ENCODE results near the gene OR2T2. TPM values are rescaled to one million over a fixed set of nuclear protein-coding genes. Genes with fewer than 3 reads are reported as not detected.
"Not testable (repeated sequence)": the region's sequence is repeated elsewhere in the genome, so short reads cannot be mapped to it uniquely, and the experiment has no call there.

Gene OR2T2
- total RNA-seq, 1 donor from 2014 or later = not detected

- H3K27me3 Mint-ChIP-seq (ENCODE audit: low read depth); H3K4me3 Mint-ChIP-seq; DNase-seq (ENCODE audit: low read depth, low spot score); H3K36me3 Mint-ChIP-seq (ENCODE audit: low read depth); H3K4me1 Mint-ChIP-seq; H3K27ac Mint-ChIP-seq (ENCODE audit: unreplicated experiment); H3K9me3 Mint-ChIP-seq: not testable (repeated sequence)
Observed at GRCh38 chr1:248488289-248488688, 42.9 kb downstream of the OR2T2 start, which contains the start of gene OR2T5. Gene OR2T5, plus strand, starts transcription at chr1:248488589. Its CDS starts 0 bp downstream, at chr1:248488589.

- not testable (repeated sequence) for H3K4me3 Mint-ChIP-seq; H3K9me3 Mint-ChIP-seq; H3K4me1 Mint-ChIP-seq; H3K27ac Mint-ChIP-seq (ENCODE audit: unreplicated experiment); H3K36me3 Mint-ChIP-seq (ENCODE audit: low read depth); DNase-seq (ENCODE audit: low read depth, low spot score); H3K27me3 Mint-ChIP-seq (ENCODE audit: low read depth)
Observed at GRCh38 chr1:248496661-248497060, 51.2 kb downstream of the OR2T2 start.

- H3K27ac Mint-ChIP-seq (ENCODE audit: unreplicated experiment); H3K4me3 Mint-ChIP-seq: not testable (repeated sequence)
Observed at GRCh38 chr1:248500305-248501035, 55.0 kb downstream of the OR2T2 start.

More at GRCh38 chr1:248500305-248501035, 55.0 kb downstream of the OR2T2 start:
- H3K36me3 Mint-ChIP-seq (ENCODE audit: low read depth); DNase-seq (ENCODE audit: low read depth, low spot score); H3K9me3 Mint-ChIP-seq; H3K27me3 Mint-ChIP-seq (ENCODE audit: low read depth); H3K4me1 Mint-ChIP-seq: not testable (repeated sequence)

Other genes starting within 250 kb of the OR2T2 start
- not detected in 2 replicates for gene OR2M3, start 248.4 kb upstream of the OR2T2 start, total RNA-seq
- gene OR2M4, start 214.2 kb upstream of the OR2T2 start, total RNA-seq = not detected in 2 replicates
- not detected in 2 replicates for gene OR2T33, start 167.7 kb upstream of the OR2T2 start, total RNA-seq
- not detected in 2 replicates for gene OR2T12, start 142.2 kb upstream of the OR2T2 start, total RNA-seq
- gene OR2M7, start 121.1 kb upstream of the OR2T2 start, total RNA-seq = not detected in 2 replicates
- gene OR14C36, start 96.9 kb upstream of the OR2T2 start, total RNA-seq = not detected in 2 replicates
- not detected in 2 replicates for gene OR2T4, start 84.0 kb upstream of the OR2T2 start, total RNA-seq
- not detected in 2 replicates for gene OR2T6, start 69.9 kb upstream of the OR2T2 start, total RNA-seq
- not detected in 2 replicates for gene OR2T1, start 42.6 kb upstream of the OR2T2 start, total RNA-seq
- not detected in 2 replicates for gene OR2T3, start 27.7 kb downstream of the OR2T2 start, total RNA-seq
- gene OR2T5, start 43.0 kb downstream of the OR2T2 start, total RNA-seq = not detected in 2 replicates
- not detected in 2 replicates for gene OR2G6, start 62.4 kb downstream of the OR2T2 start, total RNA-seq
- gene OR2T29, start 117.1 kb downstream of the OR2T2 start, total RNA-seq = not detected in 2 replicates
- not detected in 2 replicates for gene OR2T34, start 129.1 kb downstream of the OR2T2 start, total RNA-seq
- not detected in 2 replicates for gene OR2T10, start 152.1 kb downstream of the OR2T2 start, total RNA-seq
- not detected in 2 replicates for gene OR2T11, start 189.5 kb downstream of the OR2T2 start, total RNA-seq
- not detected in 2 replicates for gene OR2T35, start 199.6 kb downstream of the OR2T2 start, total RNA-seq
- not detected in 2 replicates for gene OR2T27, start 209.9 kb downstream of the OR2T2 start, total RNA-seq

All from neural crest cell (in vitro differentiated cells).